SK-N-MC (cell line): ENCODE data around the gene ANTXR1.

Source experiments
- EZH2 ChIP-seq: fragments of 200-600 bp; sonication (generic); IDR thresholded peaks from one replicate; pipeline ENCODE4 v1.6.1; 2017; ENCODE audit warnings: antibody characterized with exemption
- FOXP2 ChIP-seq: optimal IDR thresholded peaks from 2 replicates; pipeline ENCODE3; 2011; ENCODE audit warnings: mild to moderate bottlenecking, moderate library complexity; ENCODE audit not compliant: insufficient read depth; ENCODE audit errors: extremely low read length, control extremely low read depth
- POLR2AphosphoS5 ChIP-seq: IDR thresholded peaks from 2 replicates; pipeline ENCODE4 v1.6.1; 2012; ENCODE audit warnings: mild to moderate bottlenecking, low read depth, low read length, borderline replicate concordance

DNA sequence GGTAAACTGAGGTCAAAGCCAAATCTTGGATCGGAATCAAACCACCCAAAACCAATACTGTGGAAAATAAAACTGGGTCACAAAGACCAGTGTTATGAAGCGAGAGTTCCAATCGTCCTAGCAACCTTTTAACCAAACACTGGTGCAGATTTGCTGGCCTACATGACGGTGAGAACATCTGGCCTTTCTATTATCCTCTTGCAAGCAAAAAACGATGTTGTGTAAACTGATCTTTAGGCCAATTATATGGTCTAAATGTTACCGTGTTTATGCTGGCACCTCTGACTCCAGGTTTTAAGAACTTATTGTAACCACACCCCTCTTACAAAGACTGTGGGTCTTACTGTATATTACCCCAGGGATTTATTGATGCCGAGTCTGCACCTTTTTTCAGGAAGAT is 228.1 kb downstream of the ANTXR1 start:
- no peak for TF ChIP-seq EZH2
- no peak for TF ChIP-seq POLR2AphosphoS5
- TF ChIP-seq FOXP2, result no peak
